Hepatic stellate cell (primary cell): ENCODE data around the gene MYH9.
"Not testable (repeated sequence)": the region's sequence is repeated elsewhere in the genome, so short reads cannot be mapped to it uniquely, and the experiment has no call there.

ENCODE experiments used
- DNase-seq: peaks from one replicate; pipeline ENCODE4 v3.0.0; 2011; ENCODE audit warnings: low spot score

The MYH9 gene

GRCh38 chr22:36267058-36267457 lies 120.7 kb downstream of the MYH9 start:
- no peak for DNase-seq

GRCh38 chr22:36263886-36264664 lies 123.7 kb downstream of the MYH9 start:
- not testable (repeated sequence) for DNase-seq

DNA sequence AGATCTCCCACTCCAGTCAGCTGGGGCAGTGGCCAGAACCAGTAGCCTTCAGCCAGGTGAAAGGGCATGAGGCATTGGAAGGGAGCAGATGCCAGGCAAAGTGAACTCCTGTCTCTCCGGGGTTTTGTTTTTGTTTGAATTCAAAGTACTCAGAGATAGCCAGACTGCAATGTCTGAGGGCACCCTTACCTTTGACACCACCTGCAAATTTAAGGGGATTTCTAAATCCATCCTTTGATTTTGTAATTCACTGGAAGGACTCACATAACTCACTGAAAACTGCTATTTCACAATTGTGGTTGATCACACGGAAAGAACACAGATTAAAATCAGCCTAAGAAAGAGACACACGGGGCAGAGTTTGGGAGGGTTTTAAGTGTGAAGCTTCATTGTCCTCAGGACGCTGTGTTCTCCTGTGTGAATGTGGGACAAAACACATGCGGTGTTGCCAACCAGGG lies 124.5 kb downstream of the MYH9 start:
- not testable (repeated sequence) for DNase-seq

DNA sequence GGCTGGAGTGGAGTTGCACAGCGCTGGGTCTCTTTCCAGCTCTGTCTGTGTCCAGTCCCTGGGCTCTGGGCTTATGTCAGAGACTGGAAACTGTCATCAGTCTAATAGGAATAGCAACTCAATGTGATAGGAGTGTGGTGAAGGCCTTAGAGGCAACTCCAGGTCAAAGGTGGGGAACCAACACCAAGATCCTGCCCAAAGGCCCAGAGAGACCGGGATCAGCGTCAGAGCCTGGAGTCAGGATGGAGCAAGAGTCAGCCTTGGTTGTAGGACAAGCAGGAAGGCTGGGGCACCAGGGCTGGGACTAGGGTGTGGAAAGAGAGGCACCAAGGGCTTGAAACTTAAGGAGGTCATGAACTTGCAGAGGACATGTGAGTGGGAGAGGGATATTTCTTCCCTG lies 125.5 kb downstream of the MYH9 start:
- not testable (repeated sequence) for DNase-seq

DNA sequence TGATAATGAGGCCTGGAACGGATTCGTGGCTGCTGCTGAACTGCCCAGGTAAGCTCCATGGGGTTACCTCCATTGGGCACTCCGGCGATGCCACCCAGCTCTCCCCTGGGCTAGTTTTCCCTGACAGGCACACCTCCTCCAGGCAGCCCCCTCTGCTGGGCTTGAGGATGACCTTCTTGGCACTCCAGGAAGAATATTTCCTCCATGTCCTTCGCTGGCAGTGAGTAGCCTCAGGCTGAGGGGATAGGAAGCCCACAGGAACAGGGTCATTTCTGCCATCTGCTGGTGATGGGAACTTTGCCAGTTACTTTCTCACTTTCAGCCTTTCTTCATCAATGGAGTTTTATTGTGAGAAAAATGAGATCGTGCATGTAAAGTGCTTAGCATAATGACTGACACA lies 126.1 kb downstream of the MYH9 start:
- DNase-seq = not testable (repeated sequence)

GRCh38 chr22:36259615-36260300 lies 128.0 kb downstream of the MYH9 start:
- DNase-seq = no peak

DNA sequence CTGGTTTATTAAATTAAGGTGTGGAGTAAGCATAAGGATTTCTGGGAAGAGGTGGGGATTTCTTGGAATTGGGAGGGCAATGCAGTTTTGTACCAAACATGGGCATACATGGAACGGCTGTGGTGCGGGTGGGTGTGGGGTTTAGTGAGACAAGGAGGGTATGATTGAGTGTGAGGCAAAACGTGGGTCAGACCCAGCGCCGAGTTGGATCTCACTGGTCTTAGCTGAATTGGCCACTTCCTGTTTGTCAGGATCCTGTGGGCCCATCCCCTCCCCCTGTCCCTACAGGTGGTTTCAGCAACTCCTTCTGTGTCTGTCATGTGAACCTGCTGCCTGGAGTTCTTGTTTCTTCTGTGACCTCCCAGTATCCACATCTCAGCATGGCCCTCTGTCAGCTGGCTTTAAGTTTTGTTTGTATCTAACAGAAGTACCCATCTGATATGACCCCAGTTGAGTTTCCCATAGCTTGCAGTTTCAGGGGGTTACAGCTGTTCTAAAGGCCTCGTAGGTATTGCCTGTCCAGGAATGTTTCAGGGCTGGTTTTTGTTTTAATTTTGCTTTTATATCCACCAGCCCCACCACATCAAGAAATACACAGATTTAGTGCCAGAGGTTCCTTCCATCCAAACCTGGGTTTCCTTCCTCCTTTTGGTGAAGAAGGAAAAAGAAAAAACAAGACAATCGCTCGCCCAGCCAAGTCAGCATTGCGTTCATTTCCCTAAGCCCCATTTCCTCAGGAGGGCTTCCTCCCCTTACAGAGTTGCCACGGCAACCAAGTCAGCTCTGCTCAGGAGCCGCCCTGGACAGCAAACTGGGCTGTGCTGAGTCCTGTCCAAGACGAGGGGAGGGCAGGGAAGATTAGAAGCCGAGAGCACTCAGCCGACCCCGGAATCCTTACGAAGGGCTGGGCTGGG lies 128.8 kb downstream of the MYH9 start:
- DNase-seq = no peak

GRCh38 chr22:36257948-36258670 lies 129.7 kb downstream of the MYH9 start:
- no peak for DNase-seq

DNA sequence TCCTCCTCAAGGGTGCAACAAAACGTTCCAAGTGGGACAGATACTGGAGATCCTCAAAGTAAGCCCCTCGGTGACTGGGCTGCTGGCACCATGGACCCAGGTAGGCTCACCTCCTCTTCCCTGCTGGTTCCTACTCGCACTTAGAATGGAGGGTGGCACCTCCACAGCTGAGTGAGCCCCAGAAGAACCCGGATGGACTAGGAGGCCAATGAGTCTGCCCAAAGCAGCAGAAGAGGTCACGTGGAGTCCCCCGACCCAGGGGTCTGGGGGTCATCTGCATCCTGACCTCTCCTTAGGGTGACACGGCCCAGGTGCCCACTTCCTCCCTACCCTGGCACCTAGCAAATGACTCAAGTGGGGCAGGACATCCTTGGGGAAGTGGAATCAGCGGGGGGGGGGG lies 130.5 kb downstream of the MYH9 start:
- DNase-seq = no peak

- DNase-seq = no peak
Observed at GRCh38 chr22:36256478-36256877, 131.3 kb downstream of the MYH9 start.

GRCh38 chr22:36255572-36255971 lies 132.2 kb downstream of the MYH9 start:
- DNase-seq = not testable (repeated sequence)

DNA sequence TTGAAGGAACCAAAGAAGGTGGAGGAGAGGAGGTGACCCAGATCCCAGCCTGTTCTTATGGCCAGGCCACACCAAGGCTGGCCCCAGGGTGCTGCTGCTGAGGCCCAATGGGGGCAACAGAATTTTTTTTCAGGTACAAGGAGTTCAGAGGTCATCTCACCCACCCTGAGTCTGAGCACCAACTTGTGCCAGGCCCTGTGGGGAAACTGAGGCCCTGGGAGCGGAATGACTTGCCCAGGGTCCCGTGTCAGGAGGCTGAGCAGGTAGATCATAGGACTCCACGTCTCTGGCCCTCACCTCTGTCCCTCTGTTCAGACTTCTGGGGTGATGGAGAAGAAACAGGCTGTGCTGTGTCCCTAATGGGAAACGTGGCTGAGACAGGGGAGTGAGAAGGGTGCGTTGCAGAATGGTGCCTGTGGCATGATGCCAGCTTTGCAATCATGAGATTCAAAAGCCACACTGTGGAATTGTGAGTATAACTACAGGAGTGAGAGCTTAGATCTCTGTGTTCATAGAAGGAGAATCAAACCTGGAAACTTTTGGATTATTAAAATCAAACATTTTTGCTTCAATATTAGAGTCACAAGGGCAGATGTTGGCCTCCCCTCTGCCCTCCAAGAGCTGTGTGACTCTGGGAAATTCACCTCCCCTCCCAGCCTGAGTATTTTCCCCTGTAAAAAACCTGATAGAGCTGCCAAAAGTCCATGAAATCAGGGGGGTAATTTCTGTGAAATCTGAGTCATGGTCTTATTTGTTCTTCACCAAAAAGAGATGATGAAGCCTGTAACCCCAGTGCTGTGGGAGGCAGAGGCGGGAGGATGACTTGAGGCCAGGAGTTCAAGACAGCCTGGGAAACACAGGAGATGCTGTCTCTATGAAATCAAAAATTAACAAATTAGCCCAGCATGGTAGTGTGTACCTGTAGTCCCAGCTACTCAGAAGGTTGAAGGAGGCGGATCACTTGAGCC lies 134.0 kb downstream of the MYH9 start:
- DNase-seq = no peak

DNA sequence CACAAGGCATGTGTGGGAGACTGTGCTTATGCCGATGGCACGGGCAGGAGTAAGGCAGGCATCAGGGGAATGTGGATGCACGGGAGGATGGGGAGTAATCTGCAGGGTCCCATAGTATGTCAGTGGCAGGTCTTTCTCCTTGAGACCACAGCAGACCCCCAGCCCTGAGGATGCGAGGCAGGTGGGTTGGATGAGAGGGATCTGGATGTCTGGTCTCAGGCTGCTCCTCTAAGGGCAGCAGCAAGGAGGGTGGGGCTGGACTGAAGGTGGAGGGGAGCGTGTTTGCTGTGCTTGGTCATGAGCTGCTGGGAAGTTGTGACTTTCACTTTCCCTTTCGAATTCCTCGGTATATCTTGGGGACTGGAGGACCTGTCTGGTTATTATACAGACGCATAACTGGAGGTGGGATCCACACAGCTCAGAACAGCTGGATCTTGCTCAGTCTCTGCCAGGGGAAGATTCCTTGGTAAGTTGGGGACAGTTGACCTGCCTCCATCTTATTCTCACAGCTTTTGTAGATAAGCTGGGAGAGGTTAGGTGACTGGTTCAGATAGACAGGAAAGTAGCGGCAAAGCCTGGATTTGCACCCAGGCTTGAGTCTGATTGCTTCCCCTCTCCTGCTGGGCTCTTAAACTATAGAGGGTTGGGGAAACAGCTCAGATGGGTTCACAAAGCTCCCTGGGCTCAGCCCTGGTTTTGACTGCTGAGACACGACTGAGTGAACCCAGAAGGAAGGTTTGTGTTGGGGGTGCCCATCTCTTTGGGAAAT lies 134.8 kb downstream of the MYH9 start, which contains the start of gene APOL1:
TSS of gene APOL1 (plus strand) at position 380 of the 769 bp plus-strand sequence. CDS start 1,823 bp downstream, outside the sequence.
- DNase-seq = peak; percentile 67

DNA sequence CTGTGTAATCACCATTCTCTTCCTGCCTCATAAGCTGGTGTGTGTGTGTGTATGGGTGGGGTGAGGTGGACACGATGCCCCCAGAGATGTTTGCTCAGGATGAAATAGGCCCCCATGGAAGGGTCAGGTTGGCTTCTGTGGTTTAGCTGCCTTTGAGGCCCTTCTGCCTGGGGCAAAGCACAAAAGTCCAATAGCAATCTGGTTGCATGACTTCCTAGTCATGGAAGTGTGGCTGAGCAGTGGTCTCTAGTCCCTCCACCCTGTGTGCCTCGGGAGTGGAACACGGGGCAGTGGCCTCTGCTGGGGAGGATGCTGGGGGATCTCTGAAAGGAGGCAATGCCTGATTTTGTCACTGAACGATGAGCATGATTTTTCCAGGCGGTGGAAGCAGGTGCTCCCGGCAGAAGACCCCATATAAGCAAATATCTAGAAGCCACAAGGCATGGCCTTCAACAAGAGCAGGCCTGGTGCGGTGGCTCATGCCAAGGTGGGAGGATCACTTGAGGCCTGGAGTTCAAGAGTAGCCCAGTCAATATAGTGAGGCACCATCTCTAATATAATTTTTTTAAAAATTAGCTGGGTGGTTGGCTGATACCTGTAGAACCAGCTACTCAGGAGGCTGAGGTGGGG lies 135.7 kb downstream of the MYH9 start:
- not testable (repeated sequence) for DNase-seq

- not testable (repeated sequence) for DNase-seq
Observed at GRCh38 chr22:36250292-36250960, 137.3 kb downstream of the MYH9 start.

DNA sequence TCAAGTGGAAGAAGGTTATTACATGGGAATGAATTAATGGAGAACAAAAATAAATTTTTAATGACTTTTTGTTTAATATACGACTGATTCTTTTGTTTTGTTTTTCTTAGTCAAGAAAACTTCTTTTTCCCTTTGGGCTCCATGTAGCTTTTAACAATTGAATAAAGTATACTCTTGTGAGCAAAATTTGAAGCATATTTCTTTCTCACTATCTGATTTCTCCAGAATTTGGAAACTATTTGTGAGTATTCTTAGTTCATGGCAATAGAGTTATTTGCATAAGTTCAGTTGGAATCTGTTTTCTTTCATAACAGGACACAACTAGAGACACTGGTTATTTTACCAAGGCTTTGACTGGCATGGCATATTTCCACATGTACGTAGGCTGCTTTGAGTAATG lies 138.6 kb downstream of the MYH9 start:
- no peak for DNase-seq

DNA sequence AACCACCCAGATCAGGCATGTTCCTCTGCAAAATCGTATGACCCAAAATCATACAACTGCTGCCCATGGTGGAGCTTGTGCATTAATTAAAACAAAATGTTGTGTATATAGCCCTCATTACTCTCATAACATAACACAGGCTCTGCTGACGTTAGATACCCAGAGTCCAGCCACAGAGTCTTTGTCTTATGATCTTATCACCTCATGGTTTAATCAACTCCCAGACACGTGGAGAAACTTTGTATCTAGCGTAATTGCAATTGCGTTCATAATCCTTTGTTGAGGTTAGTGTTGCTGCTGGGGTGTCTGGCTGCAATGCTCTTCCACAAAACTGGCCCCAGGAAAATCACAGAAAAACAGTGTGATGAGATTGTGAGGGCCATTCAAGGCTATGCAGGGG lies 139.8 kb downstream of the MYH9 start:
- DNase-seq = no peak

DNA sequence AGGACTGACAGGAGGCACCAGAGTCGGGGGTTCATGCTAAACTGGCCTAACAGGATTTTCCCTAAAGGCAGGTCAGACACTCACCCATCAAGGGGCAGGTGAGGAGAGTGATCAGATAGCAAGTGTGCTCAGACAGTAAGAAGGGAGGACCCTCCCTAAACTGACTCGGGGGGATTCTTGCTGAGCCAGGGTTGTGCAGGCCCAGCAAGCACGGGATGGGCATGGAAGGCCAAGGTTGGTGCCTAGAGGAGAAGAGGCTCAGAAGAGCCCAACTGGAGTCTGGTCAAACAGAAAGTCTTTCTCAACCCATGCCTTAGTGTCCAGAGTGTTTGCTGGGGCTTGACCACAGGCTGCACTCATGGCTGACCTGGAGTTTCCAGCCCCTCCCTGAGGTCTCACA lies 141.0 kb downstream of the MYH9 start:
- no peak for DNase-seq
